H9 (cell line): ENCODE data around the gene CTF1. TPM values are rescaled to one million over a fixed set of nuclear protein-coding genes. Genes with fewer than 3 reads are reported as not detected.

ENCODE experiments used
- DNase-seq: peaks from one replicate; pipeline ENCODE4 v3.0.0-alpha.2; 2017
- H2AFZ ChIP-seq: one replicate; pipeline ENCODE4 v1.6.1; 2013; ENCODE audit warnings: mild to moderate bottlenecking, low read length, control low read depth, moderate library complexity
- H2AK5ac ChIP-seq: 2 replicates; pipeline ENCODE4 v1.6.1; 2013; ENCODE audit warnings: low read length, control low read depth, mixed read lengths; ENCODE audit not compliant: insufficient read length
- H2BK120ac ChIP-seq: one replicate; pipeline ENCODE4 v1.6.1; 2013; ENCODE audit warnings: low read depth, mild to moderate bottlenecking, low read length, control low read depth, inconsistent platforms; ENCODE audit not compliant: poor library complexity, severe bottlenecking
- H2BK12ac ChIP-seq: 2 replicates; pipeline ENCODE4 v1.6.1; 2013; ENCODE audit warnings: low read length, control low read depth, mixed read lengths, low read depth; ENCODE audit not compliant: insufficient read length
- H2BK15ac ChIP-seq: 2 replicates; pipeline ENCODE4 v1.6.1; 2013; ENCODE audit warnings: low read depth, low read length, control low read depth
- H2BK20ac ChIP-seq: one replicate; pipeline ENCODE4 v1.6.1; 2013; ENCODE audit warnings: low read depth, mild to moderate bottlenecking, low read length, control low read depth, inconsistent platforms; ENCODE audit not compliant: poor library complexity, severe bottlenecking
- H2BK5ac ChIP-seq: 2 replicates; pipeline ENCODE4 v1.6.1; 2013; ENCODE audit warnings: low read length, control low read depth, mixed read lengths; ENCODE audit not compliant: insufficient read length
- H3K14ac ChIP-seq: 2 replicates; pipeline ENCODE4 v1.6.1; 2013; ENCODE audit warnings: low read length, control low read depth; ENCODE audit not compliant: insufficient read depth
- H3K18ac ChIP-seq: 2 replicates; pipeline ENCODE4 v1.6.1; 2013; ENCODE audit warnings: low read depth, mild to moderate bottlenecking, mixed read lengths, low read length, control low read depth; ENCODE audit not compliant: insufficient read length
- H3K23ac ChIP-seq: 2 replicates; pipeline ENCODE4 v1.6.1; 2013; ENCODE audit warnings: low read length, control low read depth, mixed read lengths, low read depth; ENCODE audit not compliant: insufficient read length
- H3K23me2 ChIP-seq: 2 replicates; pipeline ENCODE4 v1.6.1; 2013; ENCODE audit warnings: low read depth, mild to moderate bottlenecking, mixed read lengths, low read length, control low read depth; ENCODE audit not compliant: insufficient read length, poor library complexity, severe bottlenecking
- H3K27ac ChIP-seq: 2 replicates; pipeline ENCODE4 v1.5.1; 2013; ENCODE audit warnings: low read length, control low read depth, mixed read lengths, low read depth; ENCODE audit not compliant: insufficient read length
- H3K27me3 ChIP-seq: 2 replicates; pipeline ENCODE4 v1.6.1; 2013; ENCODE audit warnings: low read length, control low read depth, inconsistent platforms; ENCODE audit not compliant: insufficient read depth
- H3K4ac ChIP-seq: 2 replicates; pipeline ENCODE4 v1.6.1; 2013; ENCODE audit warnings: low read depth, mild to moderate bottlenecking, control low read depth, inconsistent platforms, low read length, moderate library complexity
- H3K4me1 ChIP-seq: 2 replicates; pipeline ENCODE4 v1.6.1; 2013; ENCODE audit warnings: low read length, control low read depth, inconsistent platforms; ENCODE audit not compliant: insufficient read depth
- H3K4me2 ChIP-seq: 2 replicates; pipeline ENCODE4 v1.6.1; 2013; ENCODE audit warnings: low read length, control low read depth, mixed read lengths; ENCODE audit not compliant: insufficient read length, insufficient read depth
- H3K56ac ChIP-seq: 2 replicates; pipeline ENCODE4 v1.6.1; 2013; ENCODE audit warnings: low read depth, mild to moderate bottlenecking, mixed read lengths, low read length, control low read depth; ENCODE audit not compliant: insufficient read length
- H3K79me1 ChIP-seq: 2 replicates; pipeline ENCODE4 v1.6.1; 2013; ENCODE audit warnings: low read depth, mild to moderate bottlenecking, moderate library complexity, low read length, control low read depth, inconsistent platforms; ENCODE audit not compliant: insufficient read depth, poor library complexity, severe bottlenecking
- H3K79me2 ChIP-seq: 2 replicates; pipeline ENCODE4 v1.6.1; 2013; ENCODE audit warnings: low read length, control low read depth, inconsistent platforms; ENCODE audit not compliant: insufficient read depth
- H3K9ac ChIP-seq: 2 replicates; pipeline ENCODE4 v1.6.1; 2013; ENCODE audit warnings: low read length, control low read depth, mixed read lengths; ENCODE audit not compliant: insufficient read length; ENCODE audit errors: extremely low read depth
- H3K9me3 ChIP-seq: one replicate; pipeline ENCODE4 v1.6.1; 2013; ENCODE audit warnings: low read depth, low read length, inconsistent platforms; ENCODE audit not compliant: control insufficient read depth
- H3T11ph ChIP-seq: one replicate; pipeline ENCODE4 v1.6.1; 2013; ENCODE audit warnings: mild to moderate bottlenecking, low read length, control low read depth, inconsistent platforms
- H4K20me1 ChIP-seq: one replicate; pipeline ENCODE4 v1.6.1; 2013; ENCODE audit not compliant: control insufficient read depth, insufficient read length, insufficient read depth
- H4K5ac ChIP-seq: 2 replicates; pipeline ENCODE4 v1.6.1; 2013; ENCODE audit warnings: low read depth, mild to moderate bottlenecking, mixed read lengths, low read length, control low read depth; ENCODE audit not compliant: insufficient read length
- H4K8ac ChIP-seq: replicated peaks from 2 replicates; pipeline ENCODE4 v1.6.1; 2013; ENCODE audit warnings: low read length, control low read depth, mixed read lengths, low read depth; ENCODE audit not compliant: insufficient read length
- H4K91ac ChIP-seq: 2 replicates; pipeline ENCODE4 v1.6.1; 2013; ENCODE audit warnings: low read depth, mild to moderate bottlenecking, moderate library complexity, mixed read lengths, low read length, control low read depth; ENCODE audit not compliant: insufficient read length
- H3K27ac Mint-ChIP-seq, 3 experiments: 2 replicates in 2 of 3; 3 replicates in 1 of 3; pipeline ENCODE4 v1.8.0; 2020 to 2021; ENCODE audit warnings: mixed read lengths in 3 of 3, mild to moderate bottlenecking in 1 of 3, moderate library complexity in 1 of 3
- H3K27me3 Mint-ChIP-seq: 2 replicates; pipeline ENCODE4 v1.8.0; 2021; ENCODE audit warnings: low read depth, mild to moderate bottlenecking, moderate library complexity, mixed read lengths
- H3K36me3 Mint-ChIP-seq, 3 experiments: 2 replicates in 2 of 3; 3 replicates in 1 of 3; pipeline ENCODE4 v1.8.0; 2020 to 2021; ENCODE audit warnings: low read depth in 3 of 3, mixed read lengths in 3 of 3; ENCODE audit not compliant: insufficient read depth in 1 of 3
- H3K4me1 Mint-ChIP-seq, 2 experiments: 2 replicates each; pipeline ENCODE4 v1.8.0; 2020; ENCODE audit warnings: mixed read lengths in 2 of 2
- H3K4me3 Mint-ChIP-seq, 2 experiments: 2 replicates in 1 of 2; 3 replicates in 1 of 2; pipeline ENCODE4 v1.8.0; 2020 to 2021; ENCODE audit warnings: mild to moderate bottlenecking in 2 of 2, mixed read lengths in 2 of 2, moderate library complexity in 1 of 2
- H3K9me3 Mint-ChIP-seq, 2 experiments: 2 replicates in 1 of 2; 3 replicates in 1 of 2; pipeline ENCODE4 v1.8.0; 2020; ENCODE audit warnings: mild to moderate bottlenecking in 2 of 2, mixed read lengths in 2 of 2, moderate library complexity in 1 of 2
- CTCF ChIP-seq: fragments of 200-600 bp; sonication (generic); conservative IDR thresholded peaks from 3 replicates; pipeline ENCODE4 v1.8.0; 2021; ENCODE audit warnings: antibody characterized with exemption, mild to moderate bottlenecking
- WGBS: extraction: QIAGEN DNeasy Blood & Tissue Kit; methylation state at CpG from one replicate; pipeline ENCODE4 v1.1.7; 2013; ENCODE audit warnings: missing lambda C conversion rate, low lambda C conversion rate, mixed read lengths; ENCODE audit not compliant: insufficient read length; ENCODE audit errors: extremely low coverage; 5-methylcytosine and 5-hydroxymethylcytosine counted together
- total RNA-seq: library from RNA; stranded (reverse); gene quantifications from 2 replicates; pipeline ENCODE4 v1.2.1, GENCODE V29; 2021

The CTF1 gene
- total RNA-seq, 1 experiment from 2014 or later, result 0.72 TPM

- H2BK12ac ChIP-seq, result no peak overlapping the region
- H3K27ac Mint-ChIP-seq, result no peak overlapping the region
- H3K23me2 ChIP-seq, result peaks cover 8% of the 10 kb centered on the region
- peaks cover 33 to 44% (median 43%) of the 10 kb centered on the region in 3 experiments for H3K36me3 Mint-ChIP-seq
- H2BK20ac ChIP-seq, result no peak overlapping the region
- no peaks in the 10 kb centered on the region for H3K4me1 ChIP-seq
- no peaks in the 10 kb centered on the region for H3K79me2 ChIP-seq
- TF ChIP-seq CTCF, result no peak
- H3K4me1 Mint-ChIP-seq, result peaks cover 10 to 24% of the 10 kb centered on the region in 2 experiments
- no peaks in the 10 kb centered on the region for H3K79me1 ChIP-seq
- peak overlapping the region in 1 of 2 experiments; percentile 62; a peak in 2 of 5 replicates for H3K4me3 Mint-ChIP-seq
- no peaks in the 10 kb centered on the region for H4K20me1 ChIP-seq
- no peak for DNase-seq
- H3K4me2 ChIP-seq, result no peak overlapping the region
- no peak overlapping the region for H3T11ph ChIP-seq
- no peak overlapping the region for H4K91ac ChIP-seq
- H3K56ac ChIP-seq, result no peak overlapping the region
- H3K9me3 Mint-ChIP-seq, result no peaks in the 10 kb centered on the region
- H2BK120ac ChIP-seq, result no peak overlapping the region
- no peak overlapping the region for H2AFZ ChIP-seq
- no peak overlapping the region for H3K27ac ChIP-seq
- H3K14ac ChIP-seq, result no peak overlapping the region; the same call in 1 of the 2 replicates
- H3K18ac ChIP-seq, result no peak overlapping the region
- H3K4ac ChIP-seq, result no peak overlapping the region
- H3K27me3 ChIP-seq, result no peaks in the 10 kb centered on the region
- whole genome bisulfite sequencing, result no CpG with 5 or more reads among the region's 11 CpGs
- no peak overlapping the region for H3K9ac ChIP-seq
- no peak overlapping the region for H4K5ac ChIP-seq
- H3K27me3 Mint-ChIP-seq, result no peaks in the 10 kb centered on the region
- H2BK5ac ChIP-seq, result no peak overlapping the region
- no peak overlapping the region for H2BK15ac ChIP-seq
- no peaks in the 10 kb centered on the region for H3K9me3 ChIP-seq
- no peak overlapping the region for H2AK5ac ChIP-seq
- H3K23ac ChIP-seq, result no peak overlapping the region
- no peak overlapping the region for H4K8ac ChIP-seq
Observed at GRCh38 chr16:30928390-30928789, 32.0 kb downstream of the CTF1 start.
